Measurements from ENCODE around the gene TPPP2.

DNA sequence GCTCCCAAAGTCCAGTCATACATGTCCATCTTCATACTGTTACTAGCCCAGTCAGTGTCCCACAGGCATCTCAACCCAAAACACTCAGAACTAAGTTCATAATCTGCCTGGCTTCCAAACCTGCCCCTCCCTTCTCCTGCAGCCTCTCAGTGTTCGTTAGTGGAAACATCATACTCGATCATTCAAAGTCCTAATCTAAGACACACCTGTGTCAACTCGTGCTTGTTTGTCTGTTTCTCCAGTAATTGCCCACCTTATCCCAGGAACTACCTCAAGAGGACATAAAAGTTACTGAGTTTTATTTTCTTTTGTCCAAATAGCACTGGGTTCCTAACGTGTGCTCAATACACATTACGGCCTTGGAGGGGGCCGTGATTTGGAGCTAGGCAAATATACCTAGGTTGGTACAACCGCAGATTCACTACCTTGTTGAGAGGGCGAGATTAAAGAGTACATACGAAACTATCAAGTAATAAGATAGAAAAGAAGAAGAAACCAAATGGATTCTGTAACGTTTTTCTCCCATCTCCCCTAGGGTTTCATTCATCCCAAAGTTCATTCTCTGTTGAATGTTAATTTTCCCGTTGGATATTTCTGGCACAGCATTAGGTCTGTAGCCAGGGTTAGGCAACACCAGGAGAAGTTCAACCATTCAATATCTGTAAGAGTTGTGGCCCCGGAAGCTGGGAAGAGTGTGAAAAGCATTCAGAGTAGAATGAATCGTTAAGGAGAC is 30.8 kb downstream of the TPPP2 start:
- TF ChIP-seq HMGXB4 (CRISPR knock-in tag; IDR thresholded peaks at IDR 0.05) (no peak), CTCF (IDR thresholded peaks at IDR 0.05) (no peak), E2F1 (CRISPR knock-in tag; IDR thresholded peaks at IDR 0.05) (no peak), ELF4 (CRISPR knock-in tag; IDR thresholded peaks at IDR 0.05; ENCODE audit: low read depth) (no peak), RORB (CRISPR knock-in tag; IDR thresholded peaks at IDR 0.05) (no peak), TP53 (CRISPR knock-in tag; IDR thresholded peaks at IDR 0.05) (no peak)
- TF ChIP-seq, protein P1, sequence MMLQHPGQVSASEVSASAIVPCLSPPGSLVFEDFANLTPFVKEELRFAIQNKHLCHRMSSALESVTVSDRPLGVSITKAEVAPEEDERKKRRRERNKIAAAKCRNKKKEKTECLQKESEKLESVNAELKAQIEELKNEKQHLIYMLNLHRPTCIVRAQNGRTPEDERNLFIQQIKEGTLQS (CRISPR knock-in tag; conservative IDR thresholded peaks at IDR 0.05): no peak
